Gastroesophageal sphincter (tissue), 3 donors: ENCODE measurements around the gene ALG3.

Experiments
- POLR2A ChIP-seq, 2 donors: fragments of 450-650 bp; IDR thresholded peaks; one replicate each; pipeline ENCODE4 v1.6.1; 2017; ENCODE audit warnings: antibody characterized with exemption in 2 of 2, mild to moderate bottlenecking in 2 of 2, moderate library complexity in 1 of 2
- POLR2AphosphoS5 ChIP-seq: sonication (generic); formaldehyde crosslinking; IDR thresholded peaks from one replicate; pipeline ENCODE4 v1.6.1; 2017; ENCODE audit warnings: antibody characterized with exemption
- TF ChIP-seq, protein P1 (sequence below), 4 experiments: fragments of 200-600 bp in 2 of 4; fragments of 450-650 bp in 2 of 4; sonication (generic) in 1 of 4; IDR thresholded peaks; one replicate each; pipeline ENCODE4 v1.5.1; 2017 to 2019; ENCODE audit warnings: antibody characterized with exemption in 4 of 4, mild to moderate bottlenecking in 2 of 4, moderate library complexity in 2 of 4

DNA sequence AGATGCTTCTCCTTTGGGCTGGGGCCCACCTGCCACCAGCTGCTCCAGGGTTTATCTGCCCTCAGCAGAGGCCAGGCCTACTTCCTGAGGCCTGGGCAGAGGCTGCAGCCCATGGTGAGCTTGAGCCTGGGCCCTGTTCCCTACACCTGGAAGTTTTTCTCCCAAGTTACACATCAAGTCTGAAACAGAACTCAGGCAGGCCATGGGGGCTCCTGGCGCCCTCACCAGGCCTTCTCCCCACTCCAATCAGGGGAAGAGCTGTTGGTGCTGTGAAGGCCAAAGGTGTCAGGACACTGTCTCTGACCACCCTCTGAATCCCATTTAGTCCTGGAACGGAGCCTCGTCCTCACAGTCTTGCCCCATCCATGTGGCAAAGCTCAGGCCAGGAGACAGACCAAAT lies 12.1 kb downstream of the ALG3 start:
- TF ChIP-seq, protein P1, sequence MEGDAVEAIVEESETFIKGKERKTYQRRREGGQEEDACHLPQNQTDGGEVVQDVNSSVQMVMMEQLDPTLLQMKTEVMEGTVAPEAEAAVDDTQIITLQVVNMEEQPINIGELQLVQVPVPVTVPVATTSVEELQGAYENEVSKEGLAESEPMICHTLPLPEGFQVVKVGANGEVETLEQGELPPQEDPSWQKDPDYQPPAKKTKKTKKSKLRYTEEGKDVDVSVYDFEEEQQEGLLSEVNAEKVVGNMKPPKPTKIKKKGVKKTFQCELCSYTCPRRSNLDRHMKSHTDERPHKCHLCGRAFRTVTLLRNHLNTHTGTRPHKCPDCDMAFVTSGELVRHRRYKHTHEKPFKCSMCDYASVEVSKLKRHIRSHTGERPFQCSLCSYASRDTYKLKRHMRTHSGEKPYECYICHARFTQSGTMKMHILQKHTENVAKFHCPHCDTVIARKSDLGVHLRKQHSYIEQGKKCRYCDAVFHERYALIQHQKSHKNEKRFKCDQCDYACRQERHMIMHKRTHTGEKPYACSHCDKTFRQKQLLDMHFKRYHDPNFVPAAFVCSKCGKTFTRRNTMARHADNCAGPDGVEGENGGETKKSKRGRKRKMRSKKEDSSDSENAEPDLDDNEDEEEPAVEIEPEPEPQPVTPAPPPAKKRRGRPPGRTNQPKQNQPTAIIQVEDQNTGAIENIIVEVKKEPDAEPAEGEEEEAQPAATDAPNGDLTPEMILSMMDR (IDR thresholded peaks at IDR 0.05) = no peak
- TF ChIP-seq POLR2AphosphoS5 = no peak
- TF ChIP-seq POLR2A (IDR thresholded peaks at IDR 0.05) = no peak
